ENCODE measurements around the gene SYNE1. TPM values are rescaled to one million over a fixed set of nuclear protein-coding genes. Genes with fewer than 3 reads are reported as not detected.
"Not testable (repeated sequence)": the region's sequence is repeated elsewhere in the genome, so short reads cannot be mapped to it uniquely, and the experiment has no call there.

SYNE1 gene
- total RNA-seq, 1 donor from 2014 or later: 195 TPM

- DNase-seq (ENCODE audit: low read depth): no peak
Observed at GRCh38 chr6:152372945-152373344, 264.2 kb downstream of the SYNE1 start.

GRCh38 chr6:152371775-152372174 lies 265.4 kb downstream of the SYNE1 start:
- DNase-seq (ENCODE audit: low read depth): no peak

GRCh38 chr6:152368751-152369624 lies 268.2 kb downstream of the SYNE1 start:
- no peak for DNase-seq (ENCODE audit: low read depth)

GRCh38 chr6:152364866-152365265 lies 272.3 kb downstream of the SYNE1 start:
- no peak for DNase-seq (ENCODE audit: low read depth)

- no peak for DNase-seq (ENCODE audit: low read depth)
Observed at GRCh38 chr6:152360034-152360433, 277.1 kb downstream of the SYNE1 start.

GRCh38 chr6:152356662-152357061 lies 280.5 kb downstream of the SYNE1 start:
- DNase-seq (ENCODE audit: low read depth): peak; percentile 28

- DNase-seq (ENCODE audit: low read depth): no peak
Observed at GRCh38 chr6:152356016-152356415, 281.1 kb downstream of the SYNE1 start.

- no peak for DNase-seq (ENCODE audit: low read depth)
Observed at GRCh38 chr6:152355166-152355565, 282.0 kb downstream of the SYNE1 start.

GRCh38 chr6:152353440-152353839 lies 283.7 kb downstream of the SYNE1 start:
- DNase-seq (ENCODE audit: low read depth): no peak

- no peak for DNase-seq (ENCODE audit: low read depth)
Observed at GRCh38 chr6:152351742-152352141, 285.4 kb downstream of the SYNE1 start.

GRCh38 chr6:152351110-152351509 lies 286.1 kb downstream of the SYNE1 start:
- no peak for DNase-seq (ENCODE audit: low read depth)

- no peak for DNase-seq (ENCODE audit: low read depth)
Observed at GRCh38 chr6:152348116-152348515, 289.0 kb downstream of the SYNE1 start.

GRCh38 chr6:152343735-152344360 lies 293.3 kb downstream of the SYNE1 start:
- no peak for DNase-seq (ENCODE audit: low read depth)

GRCh38 chr6:152341596-152341995 lies 295.6 kb downstream of the SYNE1 start:
- no peak for DNase-seq (ENCODE audit: low read depth)

GRCh38 chr6:152338335-152339125 lies 298.6 kb downstream of the SYNE1 start:
- peak; percentile 9 for DNase-seq (ENCODE audit: low read depth)

- DNase-seq (ENCODE audit: low read depth): no peak
Observed at GRCh38 chr6:152334555-152334954, 302.6 kb downstream of the SYNE1 start.

GRCh38 chr6:152330961-152331360 lies 306.2 kb downstream of the SYNE1 start:
- DNase-seq (ENCODE audit: low read depth): no peak

GRCh38 chr6:152329638-152330448 lies 307.3 kb downstream of the SYNE1 start:
- no peak for DNase-seq (ENCODE audit: low read depth)

- DNase-seq (ENCODE audit: low read depth): not testable (repeated sequence)
Observed at GRCh38 chr6:152328200-152328599, 309.0 kb downstream of the SYNE1 start.

GRCh38 chr6:152323376-152323775 lies 313.8 kb downstream of the SYNE1 start:
- no peak for DNase-seq (ENCODE audit: low read depth)

GRCh38 chr6:152318278-152318677 lies 318.9 kb downstream of the SYNE1 start:
- no peak for DNase-seq (ENCODE audit: low read depth)

GRCh38 chr6:152316024-152316423 lies 321.1 kb downstream of the SYNE1 start:
- no peak for DNase-seq (ENCODE audit: low read depth)
